Thyroid gland (tissue), 4 donors: ENCODE results near the gene PPARGC1A. TPM values are rescaled to one million over a fixed set of nuclear protein-coding genes. Genes with fewer than 3 reads are reported as not detected.

Experiments used
- DNase-seq, 2 donors: peaks; one replicate each; pipeline ENCODE4 v3.0.0-alpha.2; 2019
- H3K27ac ChIP-seq, 3 donors: fragments of 200-600 bp; sonication (generic); 1 replicate in 2 of 3; 2 replicates in 1 of 3; pipeline ENCODE4 v1.5.1; 2016 to 2019; ENCODE audit warnings: mild to moderate bottlenecking in 1 of 3, moderate library complexity in 1 of 3
- H3K27me3 ChIP-seq: fragments of 200-600 bp; sonication (generic); one replicate; pipeline ENCODE4 v1.5.1; 2019
- H3K36me3 ChIP-seq, 2 donors: fragments of 200-600 bp; sonication (generic); one replicate each; pipeline ENCODE4 v1.5.1; 2016 to 2019
- H3K4me1 ChIP-seq, 2 donors: fragments of 200-600 bp; sonication (generic); one replicate each; pipeline ENCODE4 v1.5.1; 2017 to 2019
- H3K4me3 ChIP-seq, 3 donors: fragments of 200-600 bp; sonication (generic); replicated peaks in 1 of 3; 1 replicate in 2 of 3; 2 replicates in 1 of 3; pipeline ENCODE4 v1.5.1; 2016; ENCODE audit warnings: mild to moderate bottlenecking in 1 of 3
- H3K9me3 ChIP-seq: fragments of 200-600 bp; sonication (generic); one replicate; pipeline ENCODE4 v1.5.1; 2017
- POLR2A ChIP-seq, 2 donors: fragments of 450-650 bp; IDR thresholded peaks; one replicate each; pipeline ENCODE4 v1.6.1; 2017; ENCODE audit warnings: antibody characterized with exemption in 2 of 2, mild to moderate bottlenecking in 2 of 2, moderate library complexity in 1 of 2
- WGBS, 2 donors: methylation state at CpG; one replicate each; pipeline ENCODE4 v1.1.5; 2017; 5-methylcytosine and 5-hydroxymethylcytosine counted together
- intact Hi-C: fragments of 100-400 bp; cut with DNase I; formaldehyde crosslinking; loops from one replicate; pipeline ENCODE4 v1.15.1; 2023
- total RNA-seq, 4 donors: library from RNA; depleted of rRNA; stranded (reverse); fragments of >200 nt; gene quantifications; one replicate each; pipeline ENCODE4 v1.2.3, GENCODE V29; 2016
- TF ChIP-seq, protein P1 (sequence below), 6 experiments: fragments of 200-600 bp in 3 of 6; fragments of 450-650 bp in 3 of 6; sonication (generic) in 3 of 6; IDR thresholded peaks; one replicate each; pipeline ENCODE4 v1.5.1; 2016 to 2019; ENCODE audit warnings: antibody characterized with exemption in 6 of 6, mild to moderate bottlenecking in 2 of 6, inconsistent platforms in 1 of 6, moderate library complexity in 1 of 6

Gene PPARGC1A
- total RNA-seq, 4 donors from 2014 or later: 58.5 to 128 (median 96.2) TPM

DNA sequence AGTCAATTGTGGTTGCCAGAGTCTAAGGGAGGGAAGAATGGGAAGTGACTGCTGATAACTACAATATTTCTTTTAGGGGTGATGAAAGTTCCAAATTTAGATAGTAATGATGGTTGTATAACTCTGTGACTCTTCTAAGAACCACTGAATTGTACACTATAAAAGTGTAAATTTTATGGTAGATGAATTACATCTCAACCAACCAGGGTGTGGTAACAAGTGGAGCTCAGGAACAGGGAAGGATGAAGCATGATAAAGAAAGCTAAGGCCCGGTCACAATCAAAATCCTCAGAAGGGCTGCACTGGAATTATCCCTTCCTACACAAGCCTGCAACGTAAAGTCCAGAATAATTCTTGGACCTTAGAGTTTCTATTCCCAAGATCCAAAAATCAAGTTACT is 143.2 kb downstream of the PPARGC1A start:
- H3K36me3 ChIP-seq: no peaks in the 10 kb centered on the region
- H3K9me3 ChIP-seq: no peaks in the 10 kb centered on the region
- 85 to 89% methylated on average over 2 of the region's 2 CpGs for WGBS, 2 donors
- no peak overlapping the region for H3K27ac ChIP-seq
- H3K4me1 ChIP-seq: no peaks in the 10 kb centered on the region
- intact Hi-C loops: no loop called here
- H3K4me3 ChIP-seq: no peak overlapping the region
- no peak for DNase-seq
- TF ChIP-seq, protein P1, sequence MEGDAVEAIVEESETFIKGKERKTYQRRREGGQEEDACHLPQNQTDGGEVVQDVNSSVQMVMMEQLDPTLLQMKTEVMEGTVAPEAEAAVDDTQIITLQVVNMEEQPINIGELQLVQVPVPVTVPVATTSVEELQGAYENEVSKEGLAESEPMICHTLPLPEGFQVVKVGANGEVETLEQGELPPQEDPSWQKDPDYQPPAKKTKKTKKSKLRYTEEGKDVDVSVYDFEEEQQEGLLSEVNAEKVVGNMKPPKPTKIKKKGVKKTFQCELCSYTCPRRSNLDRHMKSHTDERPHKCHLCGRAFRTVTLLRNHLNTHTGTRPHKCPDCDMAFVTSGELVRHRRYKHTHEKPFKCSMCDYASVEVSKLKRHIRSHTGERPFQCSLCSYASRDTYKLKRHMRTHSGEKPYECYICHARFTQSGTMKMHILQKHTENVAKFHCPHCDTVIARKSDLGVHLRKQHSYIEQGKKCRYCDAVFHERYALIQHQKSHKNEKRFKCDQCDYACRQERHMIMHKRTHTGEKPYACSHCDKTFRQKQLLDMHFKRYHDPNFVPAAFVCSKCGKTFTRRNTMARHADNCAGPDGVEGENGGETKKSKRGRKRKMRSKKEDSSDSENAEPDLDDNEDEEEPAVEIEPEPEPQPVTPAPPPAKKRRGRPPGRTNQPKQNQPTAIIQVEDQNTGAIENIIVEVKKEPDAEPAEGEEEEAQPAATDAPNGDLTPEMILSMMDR (IDR thresholded peaks at IDR 0.05): no peak
- H3K27me3 ChIP-seq: no peaks in the 10 kb centered on the region

DNA sequence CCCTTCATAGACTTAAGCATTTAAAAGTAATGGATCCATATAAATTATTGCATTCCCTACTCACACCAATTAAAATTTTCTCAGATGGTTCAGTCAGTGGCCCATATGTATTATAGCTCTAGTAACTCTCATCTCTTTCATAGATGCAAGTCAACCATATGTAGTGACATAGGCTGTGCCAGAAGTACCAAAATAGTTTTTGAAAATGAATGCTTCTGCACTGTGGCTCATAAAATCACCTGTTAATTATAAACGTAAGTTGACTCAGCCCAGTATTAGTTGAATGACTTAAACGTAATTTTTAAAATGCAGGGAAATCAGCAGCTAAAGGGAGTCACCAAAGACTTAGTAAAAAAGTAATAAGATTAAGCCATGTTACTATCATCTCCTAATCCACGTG is 143.8 kb downstream of the PPARGC1A start:
- TF ChIP-seq, protein P1 (IDR thresholded peaks at IDR 0.05): no peak
- TF ChIP-seq POLR2A (IDR thresholded peaks at IDR 0.05): no peak
- 91 to 92% methylated on average over 3 of the region's 3 CpGs for WGBS, 2 donors
- H3K27ac ChIP-seq: no peak overlapping the region
- DNase-seq: no peak
- no peaks in the 10 kb centered on the region for H3K9me3 ChIP-seq
- no peaks in the 10 kb centered on the region for H3K27me3 ChIP-seq
- no peak overlapping the region for H3K4me3 ChIP-seq
- intact Hi-C loops: no loop called here
- H3K36me3 ChIP-seq: no peaks in the 10 kb centered on the region
- H3K4me1 ChIP-seq: no peaks in the 10 kb centered on the region

DNA sequence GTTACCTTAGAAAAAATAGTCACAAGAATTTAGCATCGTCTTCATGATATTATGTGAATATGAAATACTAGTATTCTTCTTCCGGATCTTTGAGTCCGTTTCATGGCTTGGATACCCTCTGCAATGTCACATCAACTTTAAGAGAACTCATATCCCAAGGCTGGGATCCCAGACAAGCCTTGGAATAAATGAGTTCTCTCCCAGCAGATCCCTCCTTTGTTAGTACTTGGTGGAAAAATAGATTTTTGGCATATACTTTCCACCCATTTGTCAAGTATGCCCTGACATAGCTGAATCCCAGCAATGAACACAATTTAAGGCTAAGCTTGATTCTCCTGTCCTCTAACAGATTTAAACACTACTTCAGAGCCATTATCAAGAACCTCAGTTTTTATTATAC is 144.5 kb downstream of the PPARGC1A start:
- WGBS, 2 donors: 92 to 98% methylated on average over 3 of the region's 3 CpGs
- Histone ChIP-seq H3K36me3 (no peaks in the 10 kb centered on the region), H3K4me3 (no peak overlapping the region), H3K27ac (no peak overlapping the region), H3K4me1 (no peaks in the 10 kb centered on the region), H3K9me3 (no peaks in the 10 kb centered on the region), H3K27me3 (no peaks in the 10 kb centered on the region)
- TF ChIP-seq, protein P1 (IDR thresholded peaks at IDR 0.05): no peak
- TF ChIP-seq POLR2A (IDR thresholded peaks at IDR 0.05): no peak
- no peak for DNase-seq
- intact Hi-C loops: no loop called here
